Stimulated activated CD8-positive, alpha-beta memory T cell treated with anti-CD3 and anti-CD28 coated beads, Interleukin-4, amount 100 ng/mL, for 4 hours (primary cell): Measurements from ENCODE around the gene GNAI3.
"Not testable (repeated sequence)": the region's sequence is repeated elsewhere in the genome, so short reads cannot be mapped to it uniquely, and the experiment has no call there.

ENCODE experiments used
- DNase-seq, 2 donors: peaks; one replicate each; pipeline ENCODE4 v3.0.0-alpha.2; 2020; ENCODE audit warnings: low read depth in 2 of 2, low spot score in 1 of 2

GNAI3 gene

DNA sequence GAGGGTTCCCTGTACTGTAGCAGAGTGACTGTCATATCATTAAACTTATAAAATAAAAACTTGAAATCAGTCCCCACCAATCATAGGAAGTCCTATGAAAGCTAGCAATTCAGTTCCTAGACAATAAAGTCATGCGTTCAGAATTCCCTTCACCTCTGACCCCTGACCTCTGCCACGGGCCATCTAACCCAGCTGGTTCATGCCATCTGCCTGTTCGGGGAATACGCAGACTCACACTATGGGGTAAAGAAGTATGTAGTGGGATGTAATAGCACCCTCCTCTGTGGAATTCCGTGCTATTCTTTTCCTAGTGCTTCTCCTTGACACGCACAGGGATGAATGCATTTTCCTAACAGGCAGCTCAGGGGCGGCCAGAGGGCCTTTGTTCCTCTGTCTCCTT, 109.6 kb downstream of the GNAI3 start:
- no peak for DNase-seq

DNA sequence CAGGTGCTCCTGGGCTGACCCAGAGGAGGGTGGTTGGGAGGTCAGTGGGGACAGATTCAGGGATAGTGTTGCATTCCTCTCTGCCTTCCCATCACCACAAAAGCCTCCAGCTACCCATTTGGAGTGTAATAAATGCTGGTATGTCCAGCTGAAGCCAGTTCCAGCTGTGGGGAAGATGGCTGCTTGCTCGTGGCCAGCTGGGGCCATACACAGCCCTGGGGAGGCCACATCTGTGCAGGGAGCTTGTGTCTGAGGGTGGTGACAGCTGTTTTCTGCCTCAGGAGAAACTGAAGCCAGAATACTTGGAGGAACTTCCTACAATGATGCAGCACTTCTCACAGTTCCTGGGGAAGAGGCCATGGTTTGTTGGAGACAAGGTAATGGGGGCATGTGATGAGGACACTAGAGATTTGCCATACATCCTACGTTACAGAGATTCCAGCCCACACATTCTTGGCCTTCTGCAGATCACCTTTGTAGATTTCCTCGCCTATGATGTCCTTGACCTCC, 110.2 kb downstream of the GNAI3 start:
- DNase-seq: no peak

DNA sequence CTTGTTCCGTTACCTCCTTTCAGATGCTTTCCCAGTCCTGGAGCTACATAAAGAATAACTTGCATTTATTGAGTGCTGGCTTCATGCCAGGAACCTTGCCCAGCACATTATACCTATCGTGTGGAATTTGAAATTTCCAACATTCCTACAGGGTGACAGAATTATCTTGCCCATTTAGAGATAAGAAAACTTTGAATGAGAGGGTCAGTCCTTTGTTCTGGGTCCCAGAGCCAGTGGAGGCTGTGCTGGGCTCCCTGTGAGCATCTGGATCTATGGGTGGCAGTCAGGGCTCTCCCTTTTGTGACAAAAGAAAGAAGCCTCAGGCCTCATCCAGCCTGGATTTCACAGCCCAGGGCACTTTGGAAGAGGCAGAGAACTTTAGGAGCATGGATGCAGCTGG, 110.7 kb downstream of the GNAI3 start:
- DNase-seq: no peak

- DNase-seq: no peak
These were observed 111.7 kb downstream of the GNAI3 start for GRCh38 chr1:109659997-109660690.

DNA sequence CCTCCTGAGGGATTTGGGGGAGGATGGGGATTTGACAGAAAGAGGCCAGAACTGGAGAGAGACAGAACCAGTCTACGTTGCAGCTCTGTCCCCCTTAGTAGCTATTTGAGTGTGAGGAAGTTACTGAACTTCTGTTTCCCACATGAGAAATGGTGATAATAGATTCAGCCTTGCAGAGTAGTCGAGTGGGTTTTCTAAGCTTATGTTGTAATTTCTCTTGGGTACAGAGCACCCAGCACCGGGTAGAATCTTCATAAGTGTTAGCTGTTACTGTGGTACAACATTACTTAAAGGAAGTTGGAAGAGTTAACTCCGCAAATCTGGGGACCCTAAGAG, 112.2 kb downstream of the GNAI3 start:
- DNase-seq: not testable (repeated sequence)

DNA sequence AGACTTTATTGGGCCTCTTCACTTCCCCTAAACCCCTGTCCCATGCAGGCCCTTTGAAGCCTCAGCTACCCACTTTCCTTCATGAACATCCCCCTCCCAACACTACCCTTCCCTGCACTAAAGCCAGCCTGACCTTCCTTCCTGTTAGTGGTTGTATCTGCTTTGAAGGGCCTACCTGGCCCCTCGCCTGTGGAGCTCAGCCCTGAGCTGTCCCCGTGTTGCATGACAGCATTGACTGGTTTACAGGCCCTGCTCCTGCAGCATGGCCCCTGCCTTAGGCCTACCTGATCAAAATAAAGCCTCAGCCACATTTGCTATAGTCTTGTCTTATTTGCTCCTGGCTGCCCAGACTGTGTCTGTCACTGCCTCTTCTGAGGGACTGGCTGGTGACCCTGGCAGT, 113.0 kb downstream of the GNAI3 start:
- DNase-seq: no peak

GRCh38 chr1:109664671-109665070, 116.3 kb downstream of the GNAI3 start:
- no peak for DNase-seq

DNA sequence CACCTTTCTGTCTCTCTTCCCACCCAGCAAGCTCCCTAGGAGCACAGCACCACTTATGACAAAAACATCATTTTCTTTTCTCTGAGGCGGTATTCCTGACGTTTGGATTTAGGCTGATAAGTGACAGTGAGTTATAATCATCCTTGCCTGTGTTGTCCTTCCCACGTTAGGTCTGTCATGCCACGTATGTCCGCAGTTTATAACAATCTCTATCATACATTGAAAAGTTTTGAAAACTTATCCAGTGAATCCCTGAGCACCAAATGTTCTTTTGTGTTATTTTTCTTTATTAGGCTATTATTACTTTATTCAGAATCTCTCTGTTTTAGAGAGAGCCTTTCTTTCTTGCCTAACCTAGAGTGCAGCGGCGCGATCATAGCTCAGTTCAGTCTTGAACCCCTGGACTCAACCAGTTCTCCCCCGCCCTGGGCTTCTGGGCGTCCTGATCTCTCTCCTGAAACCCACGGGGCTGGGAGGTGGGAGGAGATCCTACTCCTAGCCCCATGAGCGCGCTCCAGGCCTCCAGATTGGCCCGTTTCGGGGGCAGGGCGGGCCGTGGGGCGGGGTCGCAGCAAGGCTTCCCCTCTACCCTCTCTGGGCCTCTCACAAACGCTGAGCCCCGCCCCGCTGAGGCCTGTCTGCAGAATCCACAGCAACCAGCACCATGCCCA, 119.2 kb downstream of the GNAI3 start, which contains the start of gene GSTM2:
GSTM2 (plus strand) TSS at position 606 of the 671 bp plus-strand sequence; CDS start at position 665, 59 bp downstream.
- peak; percentile 29 to 51 for DNase-seq
